Esophagus squamous epithelium (tissue), 5 donors: ENCODE data around the gene NAV3. TPM values are rescaled to one million over a fixed set of nuclear protein-coding genes. Genes with fewer than 3 reads are reported as not detected.
A peak's percentile ranks its signal among the peaks of the same experiment; 100 is the strongest.

Experiments used
- DNase-seq: peaks from one replicate; lab custom pipeline; 2025; lab: John Stamatoyannopoulos, UW
- H3K27ac ChIP-seq, 4 donors: fragments of 200-600 bp; sonication (generic); one replicate each; pipeline ENCODE4 v1.5.1; 2016 to 2019; ENCODE audit warnings: mild to moderate bottlenecking in 1 of 4
- H3K27me3 ChIP-seq, 4 donors: fragments of 200-600 bp; sonication (generic); 1 replicate in 3 of 4; 2 replicates in 1 of 4; pipeline versions ENCODE4 v1.5.1 to v1.6.0; 2017 to 2021; ENCODE audit warnings: antibody characterized with exemption in 1 of 4
- H3K36me3 ChIP-seq, 3 donors: fragments of 200-600 bp; sonication (generic); one replicate each; pipeline ENCODE4 v1.5.1; 2016 to 2019
- H3K4me1 ChIP-seq, 3 donors: fragments of 200-600 bp; sonication (generic); one replicate each; pipeline ENCODE4 v1.5.1; 2017 to 2019
- H3K4me3 ChIP-seq, 4 donors: fragments of 200-600 bp; sonication (generic); 1 replicate in 3 of 4; 2 replicates in 1 of 4; pipeline ENCODE4 v1.5.1; 2016 to 2019; ENCODE audit warnings: mild to moderate bottlenecking in 2 of 4, moderate library complexity in 1 of 4
- H3K9me3 ChIP-seq, 3 donors: fragments of 200-600 bp; sonication (generic); one replicate each; pipeline ENCODE4 v1.5.1; 2016 to 2019
- CTCF ChIP-seq, 6 experiments: fragments of 450-650 bp in 4 of 6; fragments of 200-600 bp in 2 of 6; sonication (generic) in 2 of 6; IDR thresholded peaks; one replicate each; pipeline ENCODE4 v1.5.1; 2016 to 2019; ENCODE audit warnings: antibody characterized with exemption in 6 of 6, mild to moderate bottlenecking in 4 of 6, moderate library complexity in 4 of 6
- POLR2A ChIP-seq, 4 donors: fragments of 450-650 bp; IDR thresholded peaks; one replicate each; pipeline ENCODE4 v1.6.1; 2017; ENCODE audit warnings: antibody characterized with exemption in 4 of 4, mild to moderate bottlenecking in 4 of 4, moderate library complexity in 3 of 4
- WGBS, 2 donors: methylation state at CpG; one replicate each; pipeline ENCODE4 v1.1.5; 2018; 5-methylcytosine and 5-hydroxymethylcytosine counted together
- intact Hi-C: fragments of 100-400 bp; cut with DNase I; formaldehyde crosslinking; loops from one replicate; pipeline ENCODE4 v1.15.0; 2022
- total RNA-seq, 4 donors: library from RNA; depleted of rRNA; stranded (reverse); fragments of >200 nt; gene quantifications; one replicate each; pipeline ENCODE4 v1.1.0, GENCODE V29; 2016
- donor health status: DM: yes; HTN: yes; CAD: no.

The NAV3 gene
- total RNA-seq, 4 donors from 2014 or later, result 0.34 to 4.6 (median 3.2) TPM

- intact Hi-C loops, result no loop called here
- H3K4me3 ChIP-seq, result no peak overlapping the region
- H3K9me3 ChIP-seq, result no peaks in the 10 kb centered on the region
- no peak overlapping the region for H3K27ac ChIP-seq
- H3K4me1 ChIP-seq, result no peaks in the 10 kb centered on the region
- H3K36me3 ChIP-seq, result no peaks in the 10 kb centered on the region
- WGBS, 2 donors, result 65 to 79% methylated on average over 5 of the region's 5 CpGs
- TF ChIP-seq CTCF (IDR thresholded peaks at IDR 0.05) (no peak), POLR2A (IDR thresholded peaks at IDR 0.05) (no peak)
- DNase-seq, result no peak
- H3K27me3 ChIP-seq, result no peaks in the 10 kb centered on the region
Observed at GRCh38 chr12:78081590-78082314, 251.1 kb downstream of the NAV3 start.

- Histone ChIP-seq H3K27ac (no peak overlapping the region), H3K36me3 (no peaks in the 10 kb centered on the region), H3K4me3 (no peak overlapping the region), H3K9me3 (no peaks in the 10 kb centered on the region), H3K4me1 (no peaks in the 10 kb centered on the region), H3K27me3 (no peaks in the 10 kb centered on the region)
- no peak for DNase-seq
- WGBS, 2 donors, result 55 to 74% methylated on average over 4 of the region's 4 CpGs
- intact Hi-C loops, result no loop called here
- TF ChIP-seq POLR2A (IDR thresholded peaks at IDR 0.05) (no peak), CTCF (IDR thresholded peaks at IDR 0.05) (no peak)
Observed at GRCh38 chr12:78085542-78086182, 255.0 kb downstream of the NAV3 start.

- intact Hi-C loops, result no loop called here
- Histone ChIP-seq H3K4me3 (no peak overlapping the region), H3K4me1 (no peaks in the 10 kb centered on the region), H3K36me3 (no peaks in the 10 kb centered on the region), H3K27me3 (no peaks in the 10 kb centered on the region), H3K9me3 (no peaks in the 10 kb centered on the region), H3K27ac (no peak overlapping the region)
- no peak for TF ChIP-seq CTCF (IDR thresholded peaks at IDR 0.05)
- no peak for DNase-seq
Observed at GRCh38 chr12:78086553-78087362, 256.1 kb downstream of the NAV3 start.

GRCh38 chr12:78087363-78087675 is 256.6 kb downstream of the NAV3 start:
- DNase-seq, result no peak
- intact Hi-C loops, result no loop called here
- no peak for TF ChIP-seq CTCF (IDR thresholded peaks at IDR 0.05)
- TF ChIP-seq POLR2A (IDR thresholded peaks at IDR 0.05), result no peak
- H3K27ac ChIP-seq, result no peak overlapping the region
- H3K4me3 ChIP-seq, result no peak overlapping the region
- H3K27me3 ChIP-seq, result no peaks in the 10 kb centered on the region
- H3K36me3 ChIP-seq, result no peaks in the 10 kb centered on the region
- H3K9me3 ChIP-seq, result no peaks in the 10 kb centered on the region
- WGBS, 2 donors, result 45 to 64% methylated on average over 1 of the region's 1 CpG
- H3K4me1 ChIP-seq, result no peaks in the 10 kb centered on the region

GRCh38 chr12:78088391-78088832 is 257.7 kb downstream of the NAV3 start:
- 49 to 55% methylated on average over 3 of the region's 3 CpGs for WGBS, 2 donors
- peak overlapping the region in 3 of 4 donors; percentile 8 to 46 (median 16) for H3K4me3 ChIP-seq
- no peaks in the 10 kb centered on the region for H3K9me3 ChIP-seq
- no peaks in the 10 kb centered on the region for H3K4me1 ChIP-seq
- H3K27me3 ChIP-seq, result no peaks in the 10 kb centered on the region
- H3K27ac ChIP-seq, result no peak overlapping the region
- no peak for DNase-seq
- H3K36me3 ChIP-seq, result no peaks in the 10 kb centered on the region
- TF ChIP-seq CTCF (IDR thresholded peaks at IDR 0.05) (no peak), POLR2A (IDR thresholded peaks at IDR 0.05) (no peak)
- intact Hi-C loops, result no loop called here
